Peyer's patch (tissue), 4 donors: ENCODE results near the gene SPRY2. TPM values are rescaled to one million over a fixed set of nuclear protein-coding genes. Genes with fewer than 3 reads are reported as not detected.
"Not testable (repeated sequence)": the region's sequence is repeated elsewhere in the genome, so short reads cannot be mapped to it uniquely, and the experiment has no call there.

Experiments
- DNase-seq, 3 donors: peaks; one replicate each; pipeline ENCODE4 v3.0.0-alpha.2; 2017 to 2019
- H3K27ac ChIP-seq, 4 donors: fragments of 200-600 bp; sonication (generic); one replicate each; pipeline ENCODE4 v1.5.1; 2016 to 2019
- H3K27me3 ChIP-seq, 2 donors: fragments of 200-600 bp; sonication (generic); one replicate each; pipeline ENCODE4 v1.5.1; 2019
- H3K36me3 ChIP-seq, 3 donors: fragments of 200-600 bp; sonication (generic); one replicate each; pipeline ENCODE4 v1.5.1; 2016 to 2019
- H3K4me1 ChIP-seq, 4 donors: fragments of 200-600 bp; sonication (generic); one replicate each; pipeline ENCODE4 v1.5.1; 2016 to 2019
- H3K4me3 ChIP-seq, 4 donors: fragments of 200-600 bp; sonication (generic); 1 replicate in 3 of 4; 2 replicates in 1 of 4; pipeline ENCODE4 v1.5.1; 2016 to 2019; ENCODE audit warnings: mild to moderate bottlenecking in 1 of 4
- H3K9me3 ChIP-seq, 4 donors: fragments of 200-600 bp; sonication (generic); one replicate each; pipeline ENCODE4 v1.5.1; 2016 to 2019; ENCODE audit warnings: mild to moderate bottlenecking in 1 of 4
- POLR2A ChIP-seq, 2 donors: fragments of 450-650 bp; IDR thresholded peaks; one replicate each; pipeline ENCODE4 v1.5.1; 2017; ENCODE audit warnings: antibody characterized with exemption in 2 of 2, mild to moderate bottlenecking in 2 of 2, moderate library complexity in 2 of 2
- total RNA-seq, 4 donors: library from RNA; depleted of rRNA; stranded (reverse); fragments of >200 nt; gene quantifications; one replicate each; pipeline ENCODE4 v1.1.0, GENCODE V29; 2016
- TF ChIP-seq, protein P1 (sequence below), 6 experiments: fragments of 450-650 bp in 4 of 6; fragments of 200-600 bp in 2 of 6; sonication (generic) in 1 of 6; IDR thresholded peaks; one replicate each; pipeline ENCODE4 v1.5.1; 2017 to 2019; ENCODE audit warnings: antibody characterized with exemption in 6 of 6, mild to moderate bottlenecking in 3 of 6, moderate library complexity in 1 of 6

Gene SPRY2
- total RNA-seq, 4 donors from 2014 or later: 18.2 to 33.9 (median 27.3) TPM

DNA sequence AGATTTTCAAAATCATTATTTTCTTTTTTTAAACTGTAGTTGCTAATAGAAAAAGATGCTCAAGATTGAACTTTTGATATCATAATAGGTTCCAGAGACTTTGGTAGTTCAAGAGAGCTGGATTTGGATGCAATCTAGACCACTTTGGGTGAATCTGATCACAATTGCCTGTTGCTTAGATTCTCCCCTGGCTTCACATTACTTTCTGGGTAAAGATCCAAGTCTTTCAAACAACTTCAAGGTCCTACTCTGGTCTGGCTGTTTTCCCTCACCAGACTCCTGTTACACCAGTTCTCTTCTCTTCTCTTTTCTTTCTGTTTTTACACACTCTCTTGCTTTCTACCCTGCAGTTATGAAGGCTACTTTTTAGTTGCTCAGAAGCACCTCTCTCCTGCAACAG is 7.4 kb upstream of the SPRY2 start:
- Histone ChIP-seq H3K27ac (no peak overlapping the region), H3K4me1 (peaks cover 0 to 2% (median 0%) of the 10 kb centered on the region in 4 donors), H3K36me3 (no peaks in the 10 kb centered on the region), H3K4me3 (no peak overlapping the region), H3K9me3 (no peaks in the 10 kb centered on the region), H3K27me3 (no peaks in the 10 kb centered on the region)
- DNase-seq: no peak
- TF ChIP-seq POLR2A (IDR thresholded peaks at IDR 0.05): no peak
- TF ChIP-seq, protein P1, sequence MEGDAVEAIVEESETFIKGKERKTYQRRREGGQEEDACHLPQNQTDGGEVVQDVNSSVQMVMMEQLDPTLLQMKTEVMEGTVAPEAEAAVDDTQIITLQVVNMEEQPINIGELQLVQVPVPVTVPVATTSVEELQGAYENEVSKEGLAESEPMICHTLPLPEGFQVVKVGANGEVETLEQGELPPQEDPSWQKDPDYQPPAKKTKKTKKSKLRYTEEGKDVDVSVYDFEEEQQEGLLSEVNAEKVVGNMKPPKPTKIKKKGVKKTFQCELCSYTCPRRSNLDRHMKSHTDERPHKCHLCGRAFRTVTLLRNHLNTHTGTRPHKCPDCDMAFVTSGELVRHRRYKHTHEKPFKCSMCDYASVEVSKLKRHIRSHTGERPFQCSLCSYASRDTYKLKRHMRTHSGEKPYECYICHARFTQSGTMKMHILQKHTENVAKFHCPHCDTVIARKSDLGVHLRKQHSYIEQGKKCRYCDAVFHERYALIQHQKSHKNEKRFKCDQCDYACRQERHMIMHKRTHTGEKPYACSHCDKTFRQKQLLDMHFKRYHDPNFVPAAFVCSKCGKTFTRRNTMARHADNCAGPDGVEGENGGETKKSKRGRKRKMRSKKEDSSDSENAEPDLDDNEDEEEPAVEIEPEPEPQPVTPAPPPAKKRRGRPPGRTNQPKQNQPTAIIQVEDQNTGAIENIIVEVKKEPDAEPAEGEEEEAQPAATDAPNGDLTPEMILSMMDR (IDR thresholded peaks at IDR 0.05): no peak

DNA sequence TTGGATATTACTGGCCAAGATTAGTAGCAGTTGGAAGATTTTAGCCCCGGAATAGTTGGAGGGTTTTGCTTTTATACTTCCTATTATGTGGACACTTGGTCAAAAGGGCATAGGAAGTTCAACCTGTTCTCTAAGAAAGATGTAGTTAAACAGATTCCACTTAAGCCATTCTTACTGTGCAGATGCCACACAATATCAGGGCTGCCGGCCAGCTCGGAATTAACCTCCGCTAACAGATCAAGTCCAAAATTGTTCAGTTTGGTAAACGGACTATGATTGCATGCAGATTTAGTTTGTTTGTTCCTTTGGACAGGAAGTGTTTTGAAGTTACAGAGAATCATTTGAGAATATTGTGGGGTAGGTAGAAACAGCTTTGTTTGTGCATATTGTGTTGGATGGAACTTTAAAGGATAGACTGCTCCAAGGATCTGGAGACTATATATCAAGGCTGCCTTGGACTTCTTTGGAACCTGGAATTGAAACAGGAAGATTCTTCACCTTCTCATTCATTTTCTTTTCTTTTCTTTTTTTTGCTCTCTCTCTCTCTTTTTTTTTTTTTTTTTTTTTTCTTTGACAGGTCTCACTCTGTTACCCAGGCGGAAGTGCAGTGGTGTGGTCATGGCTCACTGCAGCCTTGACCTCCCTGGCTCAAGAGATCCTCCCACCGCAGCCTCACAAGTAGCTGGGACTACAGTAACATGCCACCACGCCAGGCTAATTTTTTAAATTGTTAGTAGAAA is 5.0 kb upstream of the SPRY2 start:
- TF ChIP-seq POLR2A (IDR thresholded peaks at IDR 0.05): no peak
- TF ChIP-seq, protein P1 (IDR thresholded peaks at IDR 0.05): no peak
- Histone ChIP-seq H3K36me3 (no peaks in the 10 kb centered on the region), H3K27ac (no peak overlapping the region), H3K9me3 (no peaks in the 10 kb centered on the region), H3K4me1 (peaks cover 0 to 5% (median 0%) of the 10 kb centered on the region in 4 donors), H3K27me3 (no peaks in the 10 kb centered on the region), H3K4me3 (no peak overlapping the region)
- DNase-seq: no peak

DNA sequence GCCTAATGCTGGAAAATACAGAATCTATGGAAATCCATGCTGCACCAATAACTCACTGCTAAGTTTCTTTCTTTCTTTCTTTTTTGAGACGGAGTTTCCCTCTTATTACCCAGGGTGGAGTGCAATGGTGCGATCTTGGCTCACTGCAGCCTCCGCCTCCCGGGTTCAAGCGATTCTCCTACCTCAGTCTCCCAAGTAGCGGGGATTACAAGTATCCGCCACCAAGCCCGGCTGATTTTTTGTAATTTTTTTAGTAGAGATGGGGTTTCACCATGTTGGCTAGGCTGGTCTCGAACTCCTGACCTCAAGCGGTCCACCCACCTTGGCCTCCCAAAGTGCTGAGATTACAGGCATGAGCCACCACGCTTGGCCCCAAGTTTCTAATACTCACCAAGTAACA is 3.1 kb upstream of the SPRY2 start:
- not testable (repeated sequence) for H3K27me3 ChIP-seq, H3K4me1 ChIP-seq, DNase-seq, H3K36me3 ChIP-seq, H3K9me3 ChIP-seq, H3K27ac ChIP-seq, H3K4me3 ChIP-seq

DNA sequence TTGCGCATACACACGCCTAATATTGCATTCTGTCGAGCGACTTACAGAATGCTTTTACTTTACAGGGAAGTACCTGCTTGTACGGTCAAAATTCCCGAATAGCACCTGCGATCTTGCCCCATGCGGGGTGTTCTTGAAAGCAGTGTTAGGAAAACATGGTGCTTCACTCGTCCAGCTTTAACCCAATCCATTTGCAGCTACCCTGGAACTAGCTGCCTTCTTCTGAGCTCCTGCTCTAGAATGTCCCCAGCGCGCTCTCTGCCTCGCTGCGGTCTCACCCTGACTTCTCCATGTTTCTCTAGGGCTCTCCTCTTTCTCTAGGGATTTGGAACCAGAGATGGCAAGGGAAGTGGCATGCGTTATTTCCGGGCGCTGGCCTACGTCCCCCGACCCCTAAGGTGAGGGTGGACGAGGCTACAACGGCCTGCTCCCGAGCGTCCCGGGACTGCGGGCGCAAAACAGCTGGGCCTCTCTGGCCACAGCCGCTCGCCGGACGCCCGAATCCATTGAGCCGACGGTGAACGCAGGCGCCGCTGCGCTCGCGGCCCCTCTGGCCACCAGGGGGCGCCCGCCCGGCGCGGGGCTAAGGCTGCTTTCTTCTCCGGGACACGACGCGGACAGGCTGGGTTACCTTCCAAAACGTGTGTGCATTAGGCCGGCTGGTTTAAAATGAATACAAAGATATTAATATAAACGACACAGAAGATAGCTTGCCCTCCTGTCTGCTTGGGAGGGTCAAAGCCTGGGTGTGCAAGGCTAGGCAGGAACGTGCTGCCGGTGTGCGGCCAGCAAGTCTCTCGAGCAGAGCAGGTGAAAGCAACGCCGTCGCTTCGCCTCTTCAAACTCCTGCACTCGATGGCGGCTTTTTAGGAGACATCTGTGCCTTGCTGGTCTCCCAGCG is 1.8 kb upstream of the SPRY2 start:
- no peaks in the 10 kb centered on the region for H3K36me3 ChIP-seq
- TF ChIP-seq, protein P1 (IDR thresholded peaks at IDR 0.05): peak; percentile 68 to 98 (median 91)
- peak in 1 of 2 donors; percentile 42 for TF ChIP-seq POLR2A (IDR thresholded peaks at IDR 0.05)
- peaks cover 0 to 5% (median 2%) of the 10 kb centered on the region in 4 donors for H3K4me1 ChIP-seq
- no peaks in the 10 kb centered on the region for H3K9me3 ChIP-seq
- H3K27me3 ChIP-seq: no peaks in the 10 kb centered on the region
- peak overlapping the region; percentile 21 to 90 (median 56) for H3K4me3 ChIP-seq
- peak overlapping the region; percentile 48 to 97 (median 93) for H3K27ac ChIP-seq
- peak; percentile 52 to 92 (median 90) for DNase-seq

DNA sequence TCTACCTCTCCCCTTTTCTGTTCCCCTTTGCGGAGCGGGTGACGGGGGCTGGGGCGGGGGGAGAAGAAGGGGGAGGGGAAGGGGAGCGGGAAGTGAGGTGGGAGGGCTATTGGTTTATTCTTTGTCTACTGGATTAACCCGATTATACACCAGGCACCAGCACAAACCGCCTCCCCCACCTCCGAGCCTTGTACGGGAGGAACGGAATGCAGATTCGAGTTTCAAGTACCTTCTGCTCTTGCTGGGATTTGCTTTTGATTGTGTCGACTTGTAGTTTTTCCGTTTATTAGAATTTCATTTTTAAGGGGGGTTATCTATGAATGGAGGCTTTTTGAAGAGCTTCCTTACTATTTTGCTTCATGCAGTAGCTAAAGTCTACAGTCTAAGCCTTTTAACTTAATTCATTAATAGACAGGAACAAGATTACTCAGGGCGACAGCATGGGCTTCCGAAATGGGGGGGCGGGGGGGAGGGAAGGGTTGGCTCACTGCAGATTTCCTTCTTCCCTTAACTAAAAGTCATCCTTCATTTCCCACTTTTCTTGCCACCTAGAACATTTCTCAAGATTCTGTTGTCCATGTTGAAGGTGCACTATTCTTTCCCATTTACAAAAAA is 937 bp upstream of the SPRY2 start:
- H3K27ac ChIP-seq: peak overlapping the region; percentile 57 to 97 (median 93)
- H3K27me3 ChIP-seq: no peaks in the 10 kb centered on the region
- H3K4me3 ChIP-seq: peak overlapping the region; percentile 40 to 90 (median 58)
- H3K36me3 ChIP-seq: peaks cover 0 to 6% (median 0%) of the 10 kb centered on the region in 3 donors
- H3K9me3 ChIP-seq: no peaks in the 10 kb centered on the region
- peaks cover 0 to 10% (median 2%) of the 10 kb centered on the region in 4 donors for H3K4me1 ChIP-seq
- TF ChIP-seq POLR2A (IDR thresholded peaks at IDR 0.05): no peak
- TF ChIP-seq, protein P1 (IDR thresholded peaks at IDR 0.05): no peak
- peak in 2 of 3 donors; percentile 57 to 65 for DNase-seq
